ENCODE data around the gene PTPRT.

PTPRT gene

GRCh38 chr20:42370075-42370474 lies 819.6 kb downstream of the PTPRT start:
- H3K4me1 ChIP-seq (ENCODE audit: low read length), result no peaks in the 10 kb centered on the region
- no peaks in the 10 kb centered on the region for H3K27me3 ChIP-seq (replicated peaks; ENCODE audit: insufficient read depth, low read length)
- H3K4me3 ChIP-seq (ENCODE audit: low read length), result no peak overlapping the region
- H3K9me3 ChIP-seq (replicated peaks; ENCODE audit: insufficient read depth, low read length), result no peaks in the 10 kb centered on the region
- no peak overlapping the region for H3K27ac ChIP-seq (ENCODE audit: low read length)
- DNase-seq, result no peak
- TF ChIP-seq EZH2phosphoT487 (IDR thresholded peaks at IDR 0.05; ENCODE audit: low read length), result no peak
- TF ChIP-seq EZH2 (optimal IDR thresholded peaks at IDR 0.05; ENCODE audit: low read depth, low read length), result no peak
- TF ChIP-seq, protein P1, sequence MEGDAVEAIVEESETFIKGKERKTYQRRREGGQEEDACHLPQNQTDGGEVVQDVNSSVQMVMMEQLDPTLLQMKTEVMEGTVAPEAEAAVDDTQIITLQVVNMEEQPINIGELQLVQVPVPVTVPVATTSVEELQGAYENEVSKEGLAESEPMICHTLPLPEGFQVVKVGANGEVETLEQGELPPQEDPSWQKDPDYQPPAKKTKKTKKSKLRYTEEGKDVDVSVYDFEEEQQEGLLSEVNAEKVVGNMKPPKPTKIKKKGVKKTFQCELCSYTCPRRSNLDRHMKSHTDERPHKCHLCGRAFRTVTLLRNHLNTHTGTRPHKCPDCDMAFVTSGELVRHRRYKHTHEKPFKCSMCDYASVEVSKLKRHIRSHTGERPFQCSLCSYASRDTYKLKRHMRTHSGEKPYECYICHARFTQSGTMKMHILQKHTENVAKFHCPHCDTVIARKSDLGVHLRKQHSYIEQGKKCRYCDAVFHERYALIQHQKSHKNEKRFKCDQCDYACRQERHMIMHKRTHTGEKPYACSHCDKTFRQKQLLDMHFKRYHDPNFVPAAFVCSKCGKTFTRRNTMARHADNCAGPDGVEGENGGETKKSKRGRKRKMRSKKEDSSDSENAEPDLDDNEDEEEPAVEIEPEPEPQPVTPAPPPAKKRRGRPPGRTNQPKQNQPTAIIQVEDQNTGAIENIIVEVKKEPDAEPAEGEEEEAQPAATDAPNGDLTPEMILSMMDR (IDR thresholded peaks at IDR 0.05; ENCODE audit: low read length), result no peak
- H3K9me2 ChIP-seq (replicated peaks; ENCODE audit: insufficient read depth, low read length), result no peaks in the 10 kb centered on the region
- no peak overlapping the region for H2AFZ ChIP-seq (ENCODE audit: low read length)
- H3K36me3 ChIP-seq (replicated peaks; ENCODE audit: insufficient read depth, low read length), result no peaks in the 10 kb centered on the region
- H3F3A ChIP-seq (ENCODE audit: insufficient read depth, low read length), result no peaks in the 10 kb centered on the region
- no peak overlapping the region for H3K4me2 ChIP-seq (ENCODE audit: low read depth, low read length)
- H4K20me1 ChIP-seq (ENCODE audit: insufficient read depth, low read length), result no peaks in the 10 kb centered on the region
- H3K79me2 ChIP-seq (ENCODE audit: low read length), result no peaks in the 10 kb centered on the region
- H3K9ac ChIP-seq (ENCODE audit: low read length), result no peak overlapping the region

GRCh38 chr20:42368910-42369309 lies 820.8 kb downstream of the PTPRT start:
- TF ChIP-seq EZH2 (optimal IDR thresholded peaks at IDR 0.05; ENCODE audit: low read depth, low read length) (no peak), EZH2phosphoT487 (IDR thresholded peaks at IDR 0.05; ENCODE audit: low read length) (no peak)
- TF ChIP-seq, protein P1 (IDR thresholded peaks at IDR 0.05; ENCODE audit: low read length), result no peak
- no peaks in the 10 kb centered on the region for H3F3A ChIP-seq (ENCODE audit: insufficient read depth, low read length)
- no peaks in the 10 kb centered on the region for H3K27me3 ChIP-seq (replicated peaks; ENCODE audit: insufficient read depth, low read length)
- no peaks in the 10 kb centered on the region for H3K4me1 ChIP-seq (ENCODE audit: low read length)
- no peaks in the 10 kb centered on the region for H3K36me3 ChIP-seq (replicated peaks; ENCODE audit: insufficient read depth, low read length)
- H2AFZ ChIP-seq (ENCODE audit: low read length), result no peak overlapping the region
- no peak overlapping the region for H3K4me3 ChIP-seq (ENCODE audit: low read length)
- no peaks in the 10 kb centered on the region for H4K20me1 ChIP-seq (ENCODE audit: insufficient read depth, low read length)
- no peak overlapping the region for H3K27ac ChIP-seq (ENCODE audit: low read length)
- H3K9me3 ChIP-seq (replicated peaks; ENCODE audit: insufficient read depth, low read length), result no peaks in the 10 kb centered on the region
- no peak overlapping the region for H3K4me2 ChIP-seq (ENCODE audit: low read depth, low read length)
- no peaks in the 10 kb centered on the region for H3K79me2 ChIP-seq (ENCODE audit: low read length)
- no peak overlapping the region for H3K9ac ChIP-seq (ENCODE audit: low read length)
- no peaks in the 10 kb centered on the region for H3K9me2 ChIP-seq (replicated peaks; ENCODE audit: insufficient read depth, low read length)
- DNase-seq, result no peak

DNA sequence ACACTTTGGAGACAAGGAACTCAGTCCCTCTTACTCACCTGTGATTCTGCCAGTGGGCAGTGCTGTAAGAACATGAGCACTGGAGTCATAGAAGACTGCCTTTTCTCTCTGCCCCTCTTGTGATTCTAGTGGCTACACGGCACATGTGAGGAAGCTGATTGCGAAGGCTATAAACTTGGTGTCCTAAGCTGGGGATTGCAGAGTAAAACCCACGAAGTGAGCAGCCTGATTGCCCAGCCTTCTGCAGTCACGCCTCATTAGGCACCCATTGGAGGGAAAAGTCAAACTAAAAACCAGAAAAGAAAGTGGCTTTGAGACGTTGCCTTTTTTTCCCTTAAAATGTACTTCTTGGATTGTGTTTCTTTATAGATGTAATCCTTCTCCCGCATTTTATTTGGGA lies 823.1 kb downstream of the PTPRT start:
- TF ChIP-seq EZH2 (optimal IDR thresholded peaks at IDR 0.05; ENCODE audit: low read depth, low read length) (no peak), EZH2phosphoT487 (IDR thresholded peaks at IDR 0.05; ENCODE audit: low read length) (no peak)
- TF ChIP-seq, protein P1 (IDR thresholded peaks at IDR 0.05; ENCODE audit: low read length), result no peak
- no peaks in the 10 kb centered on the region for H3K9me2 ChIP-seq (replicated peaks; ENCODE audit: insufficient read depth, low read length)
- no peaks in the 10 kb centered on the region for H3K9me3 ChIP-seq (replicated peaks; ENCODE audit: insufficient read depth, low read length)
- H3K79me2 ChIP-seq (ENCODE audit: low read length), result no peaks in the 10 kb centered on the region
- no peak overlapping the region for H2AFZ ChIP-seq (ENCODE audit: low read length)
- no peak overlapping the region for H3K4me3 ChIP-seq (ENCODE audit: low read length)
- H4K20me1 ChIP-seq (ENCODE audit: insufficient read depth, low read length), result no peaks in the 10 kb centered on the region
- H3K4me1 ChIP-seq (ENCODE audit: low read length), result no peaks in the 10 kb centered on the region
- no peaks in the 10 kb centered on the region for H3K36me3 ChIP-seq (replicated peaks; ENCODE audit: insufficient read depth, low read length)
- H3K27me3 ChIP-seq (replicated peaks; ENCODE audit: insufficient read depth, low read length), result no peaks in the 10 kb centered on the region
- no peak overlapping the region for H3K9ac ChIP-seq (ENCODE audit: low read length)
- no peaks in the 10 kb centered on the region for H3F3A ChIP-seq (ENCODE audit: insufficient read depth, low read length)
- no peak overlapping the region for H3K27ac ChIP-seq (ENCODE audit: low read length)
- H3K4me2 ChIP-seq (ENCODE audit: low read depth, low read length), result no peak overlapping the region
- no peak for DNase-seq

Measured in MM.1S (cell line).